ENCODE measurements around the gene PMP22.
A peak's percentile ranks its signal among the peaks of the same experiment; 100 is the strongest.

The PMP22 gene

DNA sequence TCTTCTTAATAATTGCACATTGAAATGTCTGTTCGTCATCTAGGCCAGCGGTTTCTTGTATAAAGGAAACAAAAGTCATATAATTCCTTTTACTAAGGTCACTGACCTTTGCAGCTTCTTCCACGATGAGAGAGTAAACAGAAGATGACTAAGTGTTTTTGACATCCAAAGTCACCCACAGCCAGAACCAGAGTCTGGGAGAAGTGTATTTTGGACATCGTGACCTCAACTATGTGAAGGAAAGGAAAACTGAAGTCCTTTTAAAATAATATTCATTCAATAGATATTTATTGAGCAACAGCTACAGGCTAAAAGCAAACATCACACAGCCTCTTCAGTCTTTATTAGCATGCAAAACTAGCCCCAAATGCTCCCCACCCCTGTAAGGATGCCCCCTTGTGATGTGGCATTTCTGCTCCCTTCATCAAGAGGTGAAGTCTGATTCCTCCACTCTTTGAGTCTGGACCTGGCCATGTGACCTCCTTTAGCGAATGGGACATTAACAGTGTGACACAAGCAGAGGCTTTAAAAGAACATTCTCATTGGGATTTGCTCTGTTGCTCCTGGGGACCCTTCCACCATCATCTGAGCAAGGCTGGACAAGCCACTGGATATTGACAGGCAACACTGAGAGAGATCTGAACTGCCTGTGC, 8.1 kb upstream of the PMP22 start:
- DNase-seq, result no peak

DNA sequence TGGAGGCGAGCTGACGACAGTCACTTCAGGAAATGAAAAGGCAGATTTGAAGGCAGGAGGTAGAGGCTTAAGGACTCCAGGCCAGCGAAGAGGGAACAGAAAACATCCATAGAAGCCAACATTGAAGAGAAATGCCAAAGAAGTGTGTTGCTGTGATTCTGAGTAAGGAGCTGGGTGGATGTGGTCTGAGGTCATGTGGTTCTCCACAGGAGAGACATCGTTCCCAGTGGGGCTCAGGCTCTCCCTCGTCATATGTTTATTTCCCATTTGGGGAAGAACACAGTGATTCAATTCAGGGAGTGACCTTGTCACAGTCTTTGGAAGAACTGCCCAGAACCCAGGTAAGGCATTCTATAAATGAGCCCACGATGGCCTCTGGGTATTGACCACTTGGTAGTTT, 6.6 kb upstream of the PMP22 start:
- no peak for DNase-seq

DNA sequence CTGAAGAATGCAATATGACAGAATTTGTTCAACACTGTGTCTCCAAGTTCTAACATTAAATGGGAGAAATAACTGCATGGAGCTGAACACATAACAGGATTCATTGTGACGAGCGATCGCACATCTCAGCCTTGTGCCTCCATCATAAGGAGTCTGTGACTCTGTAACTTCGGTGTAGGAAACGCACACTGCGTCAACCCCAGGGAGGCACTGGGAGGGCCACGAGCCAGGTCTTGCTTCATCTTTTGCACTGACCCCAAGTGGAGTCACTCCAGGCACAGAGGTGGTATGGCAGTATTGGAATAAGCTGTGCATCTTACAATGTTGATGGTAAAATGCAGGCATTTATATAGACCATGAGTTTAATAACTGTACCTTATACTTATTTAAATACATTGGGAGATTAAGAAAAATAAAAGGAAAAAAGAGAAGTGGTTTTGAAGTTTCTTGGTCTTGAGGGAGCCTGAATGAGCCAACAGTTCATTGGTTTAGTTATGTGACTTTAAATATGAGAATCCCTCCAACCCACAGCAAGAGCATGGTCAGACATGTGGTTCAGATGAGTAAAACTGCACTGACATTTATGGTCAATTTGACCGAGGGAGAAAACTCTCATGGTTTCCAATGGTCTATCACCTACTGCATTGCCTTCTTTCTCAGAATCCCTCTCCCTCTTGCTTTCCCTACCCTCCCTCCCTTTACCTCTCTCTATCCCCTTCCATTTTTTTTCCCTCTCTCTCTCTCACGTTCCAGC, 5.7 kb upstream of the PMP22 start:
- DNase-seq, result no peak

DNA sequence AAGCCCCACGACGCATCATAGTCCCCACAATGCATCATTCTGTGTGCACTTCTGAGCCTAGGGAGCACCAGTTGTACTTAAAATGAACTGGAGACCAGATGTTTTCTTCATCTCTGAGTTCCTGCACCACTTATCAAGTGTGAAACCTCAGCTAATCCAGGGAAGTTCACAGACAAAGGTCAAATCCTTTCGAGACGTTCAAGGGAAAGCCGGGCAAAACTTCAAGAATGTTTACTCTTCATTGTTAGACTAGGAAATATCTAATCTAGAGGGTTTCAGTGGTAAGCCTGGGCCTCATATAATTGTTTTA, 4.6 kb upstream of the PMP22 start:
- no peak for DNase-seq

DNA sequence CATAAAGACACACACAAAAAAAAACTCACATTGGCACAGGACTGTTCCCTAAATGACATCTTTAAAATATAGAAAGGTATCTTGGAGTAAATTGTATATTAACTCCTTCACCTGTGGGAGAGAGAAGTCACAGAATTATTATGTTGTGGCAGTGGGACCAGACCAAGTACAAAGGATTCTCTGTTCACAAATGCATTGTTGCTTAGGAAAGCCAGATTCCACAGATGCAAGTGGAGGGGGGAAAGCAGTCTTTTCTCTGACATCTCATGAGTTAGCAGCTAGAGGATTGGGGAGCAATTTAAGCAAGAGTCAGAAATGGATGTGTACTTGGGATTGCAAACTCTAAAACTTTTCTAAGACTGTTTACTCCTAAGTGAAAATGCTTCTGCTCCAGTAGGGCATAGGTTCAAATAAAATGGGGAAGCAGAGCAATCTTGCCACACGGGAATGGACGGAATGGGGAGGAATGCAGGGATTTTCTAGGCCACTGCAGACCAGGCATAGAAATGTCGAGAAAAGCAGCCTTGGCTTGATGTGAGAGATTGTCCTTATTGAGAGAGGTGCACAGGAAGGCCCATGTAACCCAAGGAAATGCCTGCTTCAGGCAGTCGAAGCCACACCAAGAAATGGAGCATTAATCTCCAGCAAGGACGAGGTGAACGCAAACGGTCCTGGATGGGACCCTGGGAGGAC, 4.1 kb upstream of the PMP22 start:
- no peak for DNase-seq

DNA sequence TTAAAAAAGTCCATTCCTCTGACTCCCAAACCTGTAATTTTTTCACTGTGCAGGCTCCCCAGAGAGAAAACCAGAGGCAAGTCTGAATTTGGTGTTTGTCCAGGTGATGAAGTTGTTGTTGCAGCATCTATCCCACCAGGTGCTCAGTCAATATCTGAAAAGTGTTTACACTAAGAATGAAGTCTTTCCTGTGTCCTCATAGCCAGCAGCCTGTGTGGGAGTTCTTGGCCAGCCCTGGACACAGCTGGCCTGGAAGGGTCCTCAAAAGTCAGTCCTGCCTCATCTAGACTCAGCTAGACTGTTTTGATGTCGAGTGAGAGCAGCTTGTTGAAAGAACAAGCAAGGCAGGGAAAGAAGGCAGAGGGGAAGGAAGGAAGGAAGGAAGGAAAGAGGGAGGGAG, 3.3 kb upstream of the PMP22 start:
- no peak for DNase-seq

DNA sequence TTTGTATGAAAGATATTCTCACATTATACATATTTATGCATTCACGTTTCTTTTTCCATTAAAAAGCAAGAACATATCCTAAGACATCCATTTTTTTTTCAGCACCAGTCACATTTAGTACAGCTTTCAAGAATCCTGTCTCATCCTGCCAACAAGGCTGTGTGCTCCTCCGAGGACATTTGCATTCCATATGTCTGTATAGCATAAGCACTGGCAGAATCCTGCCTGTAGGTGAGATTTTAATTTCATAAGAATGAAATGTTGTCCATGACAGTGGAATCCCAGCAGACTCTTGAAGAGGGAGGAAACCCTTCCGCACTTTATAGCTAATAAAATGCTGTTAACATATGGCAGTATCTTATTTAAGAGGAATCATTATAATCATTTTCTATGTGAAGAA, 2.9 kb upstream of the PMP22 start:
- no peak for DNase-seq

DNA sequence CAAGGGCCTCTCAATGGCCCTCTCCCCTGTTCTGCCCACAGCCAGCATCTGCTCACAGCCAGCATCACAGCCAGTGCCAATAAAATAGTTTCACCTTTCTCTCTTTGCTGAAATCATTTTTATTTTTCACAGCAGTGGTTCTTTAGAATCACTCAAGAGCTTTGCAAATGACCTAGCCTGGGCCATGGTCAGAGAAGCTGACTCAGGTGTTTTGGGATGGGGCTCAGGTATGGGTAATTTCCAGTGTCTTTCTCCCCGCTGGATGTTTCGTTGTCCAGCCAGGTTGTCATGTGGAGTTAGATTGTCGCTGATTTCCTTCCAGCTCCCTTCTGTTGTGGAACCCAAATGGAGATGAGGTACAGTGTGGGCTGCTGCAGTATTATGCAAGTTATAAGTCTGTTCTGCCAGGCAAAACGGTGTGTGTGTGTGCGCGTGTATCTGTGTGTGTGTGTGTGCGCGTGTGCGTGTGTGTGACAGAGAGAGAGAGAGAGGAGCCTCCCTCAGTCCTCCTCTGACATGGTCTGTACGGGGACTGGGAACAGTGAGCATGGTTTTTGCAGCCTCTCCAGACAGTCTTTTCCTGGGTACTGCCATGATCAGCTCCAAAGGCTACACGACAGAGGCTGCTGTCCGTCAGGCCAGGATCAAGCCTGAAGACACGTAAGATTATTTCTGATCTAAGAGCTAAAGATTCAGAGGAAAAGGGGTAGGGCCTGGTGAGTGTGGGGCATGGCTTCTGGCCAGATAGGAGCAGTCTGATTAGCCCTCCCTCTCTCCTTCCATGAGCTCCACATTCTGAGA, 1.4 kb upstream of the PMP22 start:
- no peak for DNase-seq

DNA sequence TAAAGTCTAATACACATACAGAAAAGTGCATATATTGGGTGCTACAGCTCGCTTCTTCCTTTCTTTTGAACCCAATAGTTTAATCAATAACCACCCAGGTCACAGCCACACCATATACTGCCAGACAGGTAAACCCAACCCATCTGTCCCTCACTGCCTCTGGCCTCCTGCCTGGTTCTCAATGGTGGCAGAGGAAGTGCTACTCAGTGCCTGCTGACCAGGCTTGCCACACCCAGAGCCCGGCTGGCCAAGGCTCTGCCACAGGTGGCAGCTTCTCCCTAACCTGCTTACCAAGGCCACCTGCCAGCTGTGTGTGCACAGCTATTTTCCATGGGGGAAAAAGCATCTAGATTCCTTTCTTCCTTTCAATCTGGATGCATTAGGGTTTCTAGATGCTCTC, 584 bp downstream of the PMP22 start:
- DNase-seq, result no peak

DNA sequence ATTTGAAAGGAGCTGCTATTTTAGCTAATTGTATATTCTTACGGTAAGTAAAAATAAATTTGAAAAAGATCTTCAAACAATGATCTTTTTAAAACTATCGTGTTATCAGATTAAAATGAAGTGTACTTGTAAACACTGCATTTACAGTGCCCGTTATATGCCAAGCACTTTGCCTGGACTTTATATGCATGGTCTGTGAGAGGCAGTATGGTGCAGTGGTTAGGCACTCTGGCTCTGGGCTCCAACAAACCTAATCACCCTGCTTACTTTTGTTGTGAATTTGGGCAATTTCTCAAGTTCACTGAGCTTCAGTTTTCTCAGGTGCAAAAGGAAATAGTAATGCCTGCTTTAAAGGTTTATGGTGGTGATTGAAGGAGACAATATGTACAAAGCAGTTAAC, 1.4 kb downstream of the PMP22 start:
- no peak for DNase-seq

DNA sequence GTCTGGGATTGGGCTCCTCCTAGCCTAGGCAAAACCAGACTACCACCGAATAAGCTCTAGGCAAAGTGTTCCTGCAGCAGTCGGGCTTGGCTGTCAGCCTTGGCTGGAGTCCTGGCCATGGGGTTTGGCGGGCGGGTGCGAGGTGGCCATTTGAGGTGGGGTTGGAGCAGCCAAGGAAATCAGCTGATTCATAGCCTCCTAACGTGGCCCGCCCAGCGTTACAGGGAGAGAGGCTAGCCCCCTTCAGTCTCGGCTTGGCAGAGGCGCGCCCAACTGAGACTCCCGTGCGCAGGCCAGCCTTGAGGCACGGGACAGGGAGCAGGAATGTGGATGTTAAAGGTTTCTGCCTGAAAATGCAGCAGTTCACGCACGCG, 1.9 kb downstream of the PMP22 start:
- DNase-seq, result no peak

DNA sequence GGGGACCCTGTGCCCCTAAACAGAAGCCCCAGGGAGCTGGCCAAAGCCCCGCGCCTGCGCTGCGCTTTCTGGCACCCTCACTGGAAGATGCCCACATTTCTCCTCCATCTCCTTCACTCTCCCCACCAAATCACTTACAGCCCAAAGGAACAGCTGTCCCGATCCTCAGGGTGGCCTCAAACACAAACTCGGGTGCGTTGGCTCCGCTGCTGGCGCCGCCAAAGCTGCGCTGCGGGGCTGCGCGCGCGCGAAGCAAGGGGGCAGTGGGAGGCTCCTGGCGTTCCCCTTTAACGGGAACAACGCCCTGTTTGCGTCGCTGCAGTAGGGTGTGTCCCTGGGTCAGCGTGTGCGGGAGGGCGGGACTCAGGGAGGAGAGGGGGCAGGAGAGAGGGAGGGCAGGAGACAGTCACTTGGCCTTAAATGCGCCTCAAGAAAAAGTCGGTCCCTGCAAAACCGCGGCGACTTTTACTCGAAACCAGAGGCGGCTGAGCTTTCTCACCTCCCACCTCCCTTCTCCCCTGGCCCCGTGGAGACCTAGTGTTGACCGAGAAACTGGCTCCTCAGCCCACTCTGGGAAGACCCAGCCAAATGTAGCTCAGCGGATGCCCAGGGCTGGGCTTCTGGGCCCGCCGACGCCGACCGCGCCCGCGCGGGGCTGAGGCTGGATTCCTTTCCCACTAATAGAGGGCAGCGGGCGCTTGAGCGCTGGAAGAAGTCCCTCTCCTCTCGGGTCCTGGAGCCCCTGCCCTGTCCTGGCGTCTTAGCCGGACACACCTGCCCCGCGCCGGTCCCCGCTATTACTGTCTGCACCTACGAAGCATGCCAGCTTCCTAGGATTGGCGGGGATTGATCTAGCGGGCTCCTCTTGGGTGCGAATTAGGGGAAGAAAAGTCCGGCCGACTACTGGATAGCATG, 2.6 kb downstream of the PMP22 start:
- DNase-seq, result no peak

DNA sequence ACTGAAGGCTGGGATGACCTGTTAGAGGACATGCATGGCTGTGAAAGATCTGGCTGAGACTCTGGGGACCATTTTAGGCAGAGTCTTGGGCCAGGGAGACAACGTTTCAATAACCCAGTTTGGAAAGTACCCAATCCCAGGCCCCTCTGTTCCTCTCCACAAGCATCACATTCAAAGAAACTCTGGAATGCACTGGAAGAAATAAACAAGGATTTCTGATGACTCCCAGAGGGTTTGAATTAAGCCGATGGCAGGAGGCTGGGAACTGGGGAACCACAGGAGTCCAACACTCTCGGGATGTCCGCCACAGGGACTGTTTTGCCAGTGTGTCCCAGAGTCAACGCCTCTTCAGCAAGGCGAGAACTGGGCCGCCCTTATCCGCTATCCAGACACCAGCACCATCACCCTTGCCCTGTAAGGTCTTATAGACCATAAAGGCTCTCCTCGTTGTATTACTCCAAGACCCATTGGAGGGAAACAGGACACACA, 3.3 kb downstream of the PMP22 start:
- no peak for DNase-seq

DNA sequence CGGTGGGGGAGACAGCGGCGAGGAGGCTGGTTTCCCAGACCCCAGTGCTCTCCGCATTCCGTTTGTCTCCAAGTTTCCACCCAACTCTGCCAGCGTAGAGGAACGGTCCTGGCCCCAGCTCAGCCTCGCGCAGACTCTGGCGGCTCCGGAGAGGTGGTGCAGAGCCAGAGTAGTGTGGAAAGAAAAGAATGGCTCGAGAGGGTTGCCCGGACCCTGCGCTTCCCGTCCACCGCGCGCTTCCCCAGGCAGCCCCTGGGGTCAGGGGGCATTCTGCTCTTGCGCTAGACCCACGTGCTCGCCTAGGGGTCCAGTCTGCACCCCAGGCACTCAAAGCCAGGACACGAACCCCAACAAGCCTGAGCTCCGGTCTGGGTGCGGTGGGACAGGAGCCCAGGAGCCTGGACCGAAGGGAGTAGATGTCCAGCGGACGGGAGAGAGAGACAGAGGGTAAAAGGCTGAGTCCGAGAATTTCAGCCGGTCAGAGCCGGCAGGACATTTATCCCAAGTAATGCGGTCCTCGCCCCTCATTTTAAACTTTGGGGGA, 3.8 kb downstream of the PMP22 start:
- DNase-seq, result no peak

DNA sequence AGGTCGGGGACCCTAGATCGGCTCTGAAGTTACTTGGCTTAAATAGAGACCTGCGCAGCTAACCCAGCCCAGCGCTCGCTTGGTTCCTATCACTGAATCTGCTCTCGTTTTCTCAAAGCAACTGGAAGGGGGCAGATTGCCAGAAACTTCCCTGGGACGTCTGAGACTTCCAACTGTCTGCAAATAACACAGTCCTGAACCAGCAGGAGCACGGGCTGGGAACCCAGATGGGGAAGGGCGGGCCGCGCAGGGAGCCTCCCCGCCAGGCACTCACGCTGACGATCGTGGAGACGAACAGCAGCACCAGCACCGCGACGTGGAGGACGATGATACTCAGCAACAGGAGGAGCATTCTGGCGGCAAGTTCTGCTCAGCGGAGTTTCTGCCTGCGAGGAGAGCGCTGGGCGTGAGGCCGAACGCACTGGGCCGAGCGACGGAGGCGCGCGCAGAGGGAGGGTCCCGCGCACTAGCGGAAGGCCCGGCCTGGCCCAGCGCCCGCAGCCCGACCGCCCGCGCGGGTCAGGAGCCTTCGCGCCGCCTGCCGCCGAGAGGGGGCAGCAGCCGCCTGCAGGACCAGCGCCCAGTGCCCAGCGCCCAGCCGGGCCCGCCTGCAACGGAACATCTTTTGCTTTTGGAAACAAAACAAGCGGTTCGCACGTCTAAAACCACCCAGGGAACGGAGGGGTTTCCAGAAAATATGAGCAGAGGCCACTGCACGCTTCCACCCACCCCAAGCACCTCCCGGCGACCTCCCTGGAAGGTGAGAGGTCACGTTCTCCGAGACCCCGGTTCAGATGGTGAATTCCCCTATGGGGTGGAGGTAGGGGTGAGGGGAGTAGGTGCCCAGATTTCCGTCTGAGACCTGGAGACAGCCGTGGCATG, 4.5 kb downstream of the PMP22 start:
- peak; percentile 13 for DNase-seq

DNA sequence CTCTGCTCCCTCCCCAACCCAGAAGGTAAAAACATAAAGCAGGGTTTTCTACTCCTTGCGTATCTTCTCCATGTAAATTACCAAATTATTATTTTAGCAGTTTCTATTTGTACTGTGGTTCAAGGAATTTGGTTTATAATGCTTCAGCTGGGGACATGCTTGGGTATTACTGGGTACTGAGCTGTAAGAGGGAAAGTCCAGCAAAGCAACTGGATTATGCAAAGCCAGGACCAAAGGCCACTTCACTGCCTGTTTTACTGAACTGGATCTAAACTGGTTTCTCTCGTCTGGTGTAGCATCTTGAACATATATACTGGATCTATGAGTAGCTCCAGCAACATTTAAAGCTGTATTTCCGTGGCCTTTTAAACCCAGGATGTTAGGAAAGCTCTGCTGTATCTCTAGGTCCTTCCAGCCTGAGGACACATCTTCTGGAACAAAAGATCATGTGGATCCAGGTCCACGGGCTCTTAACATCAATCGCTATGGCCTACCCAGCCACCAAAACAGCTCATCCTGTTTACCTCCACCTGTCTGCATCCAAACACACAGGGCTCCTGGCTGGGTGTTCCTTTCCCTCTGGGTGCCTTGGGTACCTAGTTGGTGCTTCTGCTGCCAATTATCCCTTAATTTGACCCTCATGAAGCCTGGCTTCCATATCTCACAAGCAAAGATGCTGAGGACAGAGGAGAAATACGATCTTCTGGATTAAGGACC, 7.2 kb downstream of the PMP22 start:
- no peak for DNase-seq

DNA sequence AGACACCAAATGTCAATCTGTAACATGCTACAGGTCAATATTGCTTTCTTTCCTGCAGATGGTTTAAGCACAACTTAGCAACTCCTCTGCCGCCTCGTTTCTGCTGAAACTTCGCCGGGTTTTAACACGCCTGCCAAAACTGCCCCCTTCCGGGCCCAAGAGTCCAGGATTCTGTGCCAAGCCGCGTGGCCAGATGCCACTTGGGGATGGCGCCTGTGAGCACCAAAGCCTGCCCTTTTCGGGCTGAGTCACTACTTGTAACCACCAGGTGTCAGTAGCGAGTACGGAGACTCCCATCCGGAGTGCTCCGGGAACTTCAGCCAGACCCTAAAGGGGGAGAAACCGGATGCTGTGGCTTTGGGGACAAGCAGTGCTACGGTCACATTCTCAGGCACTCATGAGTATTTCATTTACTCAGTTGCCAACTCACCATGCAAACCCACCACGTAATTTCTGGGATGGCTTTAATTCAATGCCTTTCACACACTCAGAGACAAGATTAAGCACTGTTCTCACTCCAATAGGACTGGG, 7.8 kb downstream of the PMP22 start:
- peak; percentile 11 for DNase-seq

DNA sequence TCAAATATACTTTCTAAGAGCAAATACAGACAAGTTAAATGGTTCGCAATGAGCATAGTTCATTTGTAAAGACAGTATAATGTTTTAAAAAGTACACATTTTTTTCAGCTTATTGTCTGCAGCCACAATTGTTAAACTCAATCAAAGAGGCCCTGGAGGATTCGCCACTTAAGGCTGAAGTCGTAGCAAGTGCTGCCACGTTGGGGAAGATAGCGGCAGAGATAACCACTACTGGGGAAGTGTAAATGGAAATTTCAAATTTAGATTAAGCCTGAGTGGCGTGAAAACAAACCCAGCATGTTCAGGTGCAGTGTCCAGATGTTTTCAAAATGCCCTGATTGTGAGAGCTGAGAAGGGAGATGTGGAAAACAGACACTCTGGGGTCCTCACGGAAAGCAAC, 8.4 kb downstream of the PMP22 start:
- no peak for DNase-seq

DNA sequence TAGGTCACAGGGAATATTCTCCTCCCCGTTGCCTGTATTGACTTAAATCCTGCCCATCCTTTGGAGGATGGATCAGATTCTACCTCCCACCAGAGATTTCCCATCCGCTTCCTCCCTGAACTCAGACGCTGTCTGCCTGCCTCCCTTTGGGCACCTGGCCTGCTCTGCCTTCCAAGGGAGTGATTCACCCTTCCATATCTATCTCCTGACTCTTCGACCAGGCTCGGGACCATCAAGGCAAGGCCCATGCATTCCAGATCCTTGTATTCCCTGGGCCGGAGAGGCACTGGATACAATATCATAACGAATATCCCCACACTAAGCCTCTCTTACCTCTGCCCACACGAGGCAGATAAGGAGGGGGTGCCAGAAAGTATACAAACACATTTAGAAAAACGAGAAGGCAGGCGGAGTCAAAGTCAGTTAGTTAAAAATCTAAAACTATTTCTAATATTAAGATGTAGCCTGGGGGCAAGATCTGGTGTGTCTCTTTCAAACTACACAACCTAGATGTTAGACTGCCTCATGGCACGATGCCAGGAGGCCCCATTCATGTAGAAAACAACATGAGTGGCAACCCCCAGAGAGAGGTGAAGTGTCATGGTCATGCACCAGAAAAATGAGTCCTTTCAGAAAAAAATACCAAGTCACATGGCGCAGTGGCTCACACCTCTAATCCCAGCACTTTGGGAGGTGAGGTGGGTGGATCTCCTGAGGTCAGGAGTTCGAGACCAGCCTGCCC, 9.2 kb downstream of the PMP22 start:
- DNase-seq, result no peak
